H4 (cell line): ENCODE results near the gene TIMMDC1. TPM values are rescaled to one million over a fixed set of nuclear protein-coding genes. Genes with fewer than 3 reads are reported as not detected.

Experiments
- DNase-seq: peaks from one replicate; pipeline ENCODE4 v3.0.0-alpha.2; 2015; ENCODE audit warnings: low spot score
- total RNA-seq: library from RNA; depleted of rRNA; stranded (reverse); fragments of >200 nt; shearing (Covaris generic); gene quantifications from 2 replicates; pipeline ENCODE4 v1.2.3, GENCODE V29; 2014; rRNA removed

Gene TIMMDC1, protein sequence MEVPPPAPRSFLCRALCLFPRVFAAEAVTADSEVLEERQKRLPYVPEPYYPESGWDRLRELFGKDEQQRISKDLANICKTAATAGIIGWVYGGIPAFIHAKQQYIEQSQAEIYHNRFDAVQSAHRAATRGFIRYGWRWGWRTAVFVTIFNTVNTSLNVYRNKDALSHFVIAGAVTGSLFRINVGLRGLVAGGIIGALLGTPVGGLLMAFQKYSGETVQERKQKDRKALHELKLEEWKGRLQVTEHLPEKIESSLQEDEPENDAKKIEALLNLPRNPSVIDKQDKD
- total RNA-seq, result 112 and 128 TPM in 2 replicates

DNA sequence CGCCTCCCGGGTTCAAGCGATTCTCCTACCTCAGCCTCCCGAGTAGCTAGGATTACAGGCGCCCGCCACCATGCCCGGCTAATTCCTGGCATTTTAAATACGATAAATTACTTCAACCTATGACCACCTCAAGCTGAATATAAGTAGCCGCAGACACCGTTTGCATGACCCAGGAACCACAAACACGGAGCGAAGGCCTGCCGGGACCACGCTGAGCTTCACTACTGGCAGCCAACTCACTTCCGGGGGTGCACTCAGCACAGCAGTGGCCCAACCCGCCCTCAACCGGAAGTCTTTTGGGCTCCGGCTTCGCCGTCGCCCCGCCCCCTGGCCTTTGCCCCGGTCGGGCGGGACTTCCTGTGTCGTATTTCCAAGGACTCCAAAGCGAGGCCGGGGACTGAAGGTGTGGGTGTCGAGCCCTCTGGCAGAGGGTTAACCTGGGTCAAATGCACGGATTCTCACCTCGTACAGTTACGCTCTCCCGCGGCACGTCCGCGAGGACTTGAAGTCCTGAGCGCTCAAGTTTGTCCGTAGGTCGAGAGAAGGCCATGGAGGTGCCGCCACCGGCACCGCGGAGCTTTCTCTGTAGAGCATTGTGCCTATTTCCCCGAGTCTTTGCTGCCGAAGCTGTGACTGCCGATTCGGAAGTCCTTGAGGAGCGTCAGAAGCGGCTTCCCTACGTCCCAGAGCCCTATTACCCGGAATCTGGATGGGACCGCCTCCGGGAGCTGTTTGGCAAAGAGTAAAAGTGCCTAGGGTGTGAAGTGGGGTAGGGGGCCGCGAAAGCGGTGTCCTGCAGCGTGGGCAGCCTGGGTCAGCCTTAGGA is at the start of gene TIMMDC1:
Gene TIMMDC1 (plus strand): TSS at position 362 of the 826 bp plus-strand sequence. CDS start 187 bp downstream, at position 549.
- DNase-seq, result peak; percentile 98

DNA sequence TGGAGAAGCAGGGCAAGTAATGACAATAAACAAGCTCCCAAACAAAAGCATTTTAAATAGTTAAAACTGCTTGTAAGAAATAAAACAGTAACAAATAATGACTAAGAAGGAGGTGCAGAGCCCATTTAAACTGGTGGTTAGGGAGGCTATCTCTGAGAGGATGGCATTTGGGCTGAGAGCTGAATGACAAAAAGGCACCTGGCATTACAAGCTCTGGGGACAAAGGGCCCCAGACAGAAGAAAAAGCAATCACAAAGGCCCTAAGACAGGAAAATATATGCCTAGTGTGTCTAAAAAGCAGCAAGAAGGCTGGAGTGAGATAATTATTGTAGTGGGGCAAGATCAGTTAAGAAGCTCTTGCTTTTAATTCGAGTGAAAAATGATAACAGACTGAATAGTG is 44.5 kb upstream of the TIMMDC1 start:
- DNase-seq, result no peak

DNA sequence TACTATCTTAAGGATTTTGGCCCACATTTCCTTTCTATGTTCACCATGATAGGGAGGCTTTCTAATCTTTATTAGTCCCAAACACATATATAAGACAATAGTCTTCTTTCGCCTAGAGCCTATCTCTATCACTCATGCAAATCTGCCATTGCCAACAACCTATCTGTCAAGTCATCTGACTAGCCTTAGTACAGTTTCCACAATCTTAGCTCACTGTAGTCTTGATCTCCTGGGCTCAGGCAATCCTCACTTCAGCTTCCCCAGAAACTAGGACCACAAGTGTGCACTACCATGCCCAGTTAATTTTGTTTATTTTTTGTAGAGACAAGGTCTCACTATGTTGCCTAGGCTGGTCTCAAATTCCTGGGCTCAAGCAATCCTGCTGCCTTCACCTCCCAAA is 41.9 kb upstream of the TIMMDC1 start:
- no peak for DNase-seq

DNA sequence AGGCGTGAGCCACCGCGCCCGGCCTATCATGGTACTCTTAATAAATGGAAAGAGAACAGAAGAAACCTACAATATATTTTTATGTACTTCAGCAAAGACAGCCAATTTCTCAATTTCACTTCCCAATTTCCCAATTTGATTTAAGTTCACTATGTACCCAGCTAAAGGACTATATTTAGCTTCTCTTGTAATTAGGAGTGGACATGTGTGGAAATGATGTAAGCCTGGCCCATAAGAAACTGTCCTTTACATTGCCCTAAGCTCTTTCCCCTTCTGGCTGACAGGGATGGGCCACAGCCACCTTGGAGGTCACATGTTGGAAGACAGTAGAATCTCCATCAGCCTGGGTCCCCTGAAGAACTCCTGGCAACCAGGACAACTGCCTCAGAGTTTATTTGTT is 41.1 kb upstream of the TIMMDC1 start:
- no peak for DNase-seq

DNA sequence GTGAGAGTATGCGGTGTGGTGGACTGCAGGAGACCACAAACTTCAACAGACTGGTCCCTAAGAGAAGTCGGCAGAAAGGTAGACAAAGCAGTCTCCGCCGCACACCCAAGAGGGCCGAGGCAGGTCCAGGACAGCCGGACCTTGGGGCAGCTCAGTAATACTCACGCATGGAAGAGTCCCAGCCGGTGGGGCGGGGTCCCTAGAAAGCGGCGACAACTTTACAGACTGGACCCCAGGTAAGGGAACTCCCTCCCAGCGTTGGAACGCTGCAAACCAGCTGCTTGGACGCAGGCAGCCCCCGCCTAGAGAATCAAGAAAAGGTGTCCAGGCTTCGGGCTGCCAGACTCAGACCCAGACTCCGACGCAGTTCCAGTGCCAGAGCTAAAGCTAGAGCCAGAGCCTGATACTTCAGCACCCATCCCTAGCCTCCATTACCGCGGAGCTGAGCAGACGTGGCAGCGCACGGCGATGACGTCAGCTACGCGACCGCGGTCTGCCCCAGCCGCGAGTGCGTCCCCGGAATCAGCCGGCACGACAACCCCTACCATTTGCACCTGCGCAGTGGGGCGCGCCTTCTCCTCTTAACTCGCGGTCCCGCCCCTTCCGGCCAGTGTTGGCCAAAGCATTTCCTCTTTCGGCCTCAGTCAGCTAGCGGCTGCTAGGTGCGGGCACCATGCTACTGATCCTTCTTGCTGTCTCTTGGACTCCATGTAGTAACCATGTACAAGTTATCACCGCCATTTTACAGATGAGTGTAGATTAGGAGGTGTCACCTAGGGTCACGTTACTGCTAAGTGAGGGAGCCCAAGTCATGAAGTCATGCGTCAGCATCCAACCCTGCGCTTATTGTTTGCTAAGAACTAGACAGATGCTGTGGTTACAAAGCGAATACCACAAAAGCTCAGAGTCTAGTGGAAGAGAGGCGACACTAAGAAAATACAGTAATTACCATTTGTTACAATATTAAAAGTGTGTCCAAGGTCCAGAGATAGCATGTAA is 34.9 kb upstream of the TIMMDC1 start, which contains the start of gene TMEM39A:
Gene TMEM39A (minus strand): TSS at position 445 of the 999 bp plus-strand sequence. CDS start 1,541 bp downstream, outside the sequence.
- DNase-seq, result peak; percentile 99

DNA sequence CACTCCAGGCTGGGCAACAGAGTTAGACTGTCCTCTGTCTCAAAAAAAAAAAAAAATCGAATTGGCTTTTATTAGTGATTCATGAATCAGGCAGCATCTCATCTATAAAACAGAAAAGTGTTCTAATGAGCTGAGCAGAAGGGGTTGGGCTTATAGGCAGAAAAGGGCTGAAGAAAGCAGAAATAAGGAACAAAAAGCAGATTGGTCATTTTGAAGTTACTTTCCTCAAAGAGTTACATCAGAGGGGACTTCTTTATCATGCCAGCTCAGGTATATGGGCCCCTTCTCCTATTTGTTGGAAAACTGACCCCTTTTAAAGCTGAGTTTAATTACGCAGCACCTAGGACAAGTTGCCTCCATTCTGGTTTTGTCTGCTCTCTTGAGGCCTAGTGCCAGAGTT is 30.3 kb upstream of the TIMMDC1 start:
- DNase-seq, result no peak

DNA sequence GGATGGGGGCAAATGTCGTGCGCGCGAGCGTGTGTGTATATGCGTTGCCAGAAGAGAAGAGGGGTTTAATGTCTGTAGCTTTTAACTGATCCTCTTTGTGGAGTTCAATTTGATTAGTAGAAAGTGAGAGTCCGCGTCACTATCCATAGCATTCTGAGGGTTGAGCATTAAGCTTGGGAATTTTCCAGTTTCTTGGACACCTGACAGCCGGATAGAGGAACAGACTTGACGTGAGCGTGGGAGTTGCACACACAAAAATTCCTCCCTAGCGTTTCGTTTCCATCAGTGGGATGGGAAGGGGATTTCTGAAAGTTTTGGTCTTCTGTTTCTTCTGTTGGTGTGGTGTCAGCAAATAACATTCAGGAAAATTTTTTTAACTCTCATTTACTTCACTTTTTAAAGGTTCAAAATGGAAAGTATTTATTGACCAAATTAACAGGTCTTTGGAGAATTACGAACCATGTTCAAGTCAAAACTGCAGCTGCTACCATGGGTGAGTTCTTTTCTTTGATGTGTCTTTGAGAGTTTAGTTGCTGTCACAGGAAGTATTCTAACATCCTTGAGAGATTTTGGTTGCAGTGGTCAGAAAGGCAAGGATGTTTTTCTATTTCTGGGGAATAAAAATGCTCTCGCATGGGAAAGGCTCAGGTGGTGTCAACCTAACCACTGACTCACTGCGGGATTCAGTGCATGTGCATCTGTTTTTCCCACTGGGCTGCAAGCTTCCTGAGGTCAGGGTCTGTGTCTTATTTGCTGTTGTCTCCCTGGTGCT is 28.7 kb upstream of the TIMMDC1 start:
- no peak for DNase-seq

DNA sequence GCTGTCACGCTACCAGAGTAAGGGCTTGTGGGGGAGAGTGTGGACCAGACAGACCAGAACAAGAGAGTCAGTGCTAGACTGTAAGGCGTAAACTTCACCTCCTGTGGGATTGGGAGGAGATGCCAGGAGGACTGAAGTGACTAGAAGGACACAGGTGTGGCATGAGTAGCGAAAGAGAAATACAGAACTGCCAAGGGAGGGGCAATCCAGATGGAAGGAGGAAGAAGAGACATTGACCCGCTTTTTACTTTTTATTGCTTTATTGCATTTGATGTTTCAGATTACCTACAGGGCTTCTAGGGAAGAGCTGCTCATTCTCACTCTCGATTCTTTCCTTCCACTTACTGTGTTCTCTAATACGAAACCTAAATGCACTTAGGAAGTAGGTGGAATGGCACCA is 27.5 kb upstream of the TIMMDC1 start:
- no peak for DNase-seq

DNA sequence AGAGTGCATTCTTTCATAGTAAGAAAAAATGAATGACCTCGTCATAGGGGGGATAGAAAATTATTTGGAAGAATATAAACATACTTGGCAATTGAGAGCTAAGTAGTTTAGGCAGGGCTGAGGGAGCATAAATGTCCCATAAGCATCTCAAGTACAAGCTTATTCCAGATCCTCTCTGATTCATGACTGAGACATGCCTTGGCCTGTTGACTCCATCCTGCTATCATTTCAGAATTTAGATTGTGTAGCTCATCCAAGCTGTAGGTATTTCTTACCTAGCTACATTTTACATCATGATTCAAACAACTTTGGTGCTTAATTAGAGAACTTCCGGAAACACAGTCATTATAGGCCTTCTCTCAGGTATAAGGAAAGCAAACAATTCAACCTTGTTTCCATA is 17.3 kb upstream of the TIMMDC1 start:
- DNase-seq, result no peak

DNA sequence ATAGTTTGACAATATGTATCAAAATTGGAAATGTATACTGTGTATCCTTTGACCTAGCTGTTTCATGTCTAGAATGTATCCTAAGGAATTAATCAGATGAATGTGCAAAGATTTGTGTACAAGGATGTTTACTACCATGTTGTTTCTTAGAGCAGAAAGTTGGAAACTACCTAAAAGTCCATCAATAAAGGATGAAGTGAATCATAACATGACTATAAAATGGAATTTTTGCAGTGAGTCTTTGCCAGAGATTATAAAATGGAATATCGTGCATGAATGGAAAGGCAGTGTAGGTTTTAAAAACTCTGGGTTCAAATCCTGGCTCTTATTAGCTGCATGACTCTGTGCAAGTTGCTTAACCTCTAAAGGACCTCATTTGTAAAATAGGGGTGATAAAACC is 15.2 kb upstream of the TIMMDC1 start:
- DNase-seq, result no peak

DNA sequence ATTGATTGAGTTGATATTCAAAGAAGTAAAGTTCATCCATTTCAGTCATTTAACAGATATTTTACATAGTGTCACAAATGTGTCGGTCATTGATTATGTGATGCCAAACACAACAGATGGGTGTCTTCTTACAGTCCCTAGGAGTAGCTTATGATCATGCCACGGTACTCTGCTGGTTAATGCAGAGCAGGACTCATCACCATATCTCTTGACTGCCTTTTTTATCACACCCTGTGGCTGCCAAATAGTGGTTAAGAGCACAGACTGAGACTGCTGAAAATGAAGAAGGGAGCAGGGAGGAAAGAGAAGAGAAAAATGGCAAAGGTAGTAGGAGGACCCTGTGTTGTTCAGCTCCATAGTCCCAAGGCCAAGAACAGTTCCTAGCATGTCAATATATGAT is 12.8 kb upstream of the TIMMDC1 start:
- no peak for DNase-seq

DNA sequence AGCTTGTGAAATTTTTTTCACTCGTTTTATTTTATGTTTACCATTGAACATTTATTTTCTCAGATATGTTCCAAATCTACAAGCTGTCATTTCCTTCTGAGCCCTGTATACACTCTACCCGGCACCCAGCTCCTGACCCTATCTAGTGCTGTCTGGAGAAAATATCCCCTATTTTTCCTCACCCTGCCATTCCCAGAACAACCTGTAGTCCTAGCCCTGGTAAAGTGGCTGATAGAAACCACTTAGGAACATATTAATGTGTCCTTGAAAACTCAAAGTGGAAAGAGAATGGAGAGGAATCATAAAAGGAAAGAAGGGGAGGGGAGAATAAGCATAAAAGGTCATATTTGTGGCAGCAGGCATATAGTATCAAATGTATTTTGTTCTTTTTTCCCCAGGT is 8.2 kb upstream of the TIMMDC1 start:
- DNase-seq, result no peak

DNA sequence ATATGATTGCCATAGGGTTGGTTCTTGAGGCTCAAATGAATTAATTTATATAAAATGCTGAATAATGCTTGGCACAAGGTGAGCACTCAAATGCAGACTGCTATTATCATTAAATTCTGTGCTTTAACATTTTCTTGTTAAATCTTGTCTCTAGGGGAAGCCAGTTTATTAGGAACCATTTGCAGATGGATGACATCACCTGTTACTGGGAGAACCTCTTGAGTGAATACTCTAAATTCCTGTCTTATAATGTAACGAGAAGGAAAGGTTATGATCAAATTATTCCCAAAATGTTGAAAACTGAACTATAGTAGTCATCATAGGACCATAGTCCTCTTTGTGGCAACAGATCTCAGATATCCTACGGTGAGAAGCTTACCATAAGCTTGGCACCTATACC is 6.2 kb upstream of the TIMMDC1 start:
- DNase-seq, result no peak

DNA sequence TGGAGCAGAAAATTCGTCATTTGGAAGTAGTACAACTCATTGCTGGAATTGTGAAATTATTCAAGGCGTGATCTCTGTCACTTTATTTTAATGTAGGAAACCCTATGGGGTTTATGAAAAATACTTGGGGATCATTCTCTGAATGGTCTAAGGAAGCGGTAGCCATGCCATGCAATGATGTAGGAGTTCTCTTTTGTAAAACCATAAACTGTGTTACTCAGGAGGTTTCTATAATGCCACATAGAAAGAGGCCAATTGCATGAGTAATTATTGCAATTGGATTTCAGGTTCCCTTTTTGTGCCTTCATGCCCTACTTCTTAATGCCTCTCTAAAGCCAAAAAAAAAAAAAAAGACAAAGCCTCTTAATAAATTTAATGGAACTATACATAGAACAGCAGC is 5.5 kb upstream of the TIMMDC1 start:
- no peak for DNase-seq

DNA sequence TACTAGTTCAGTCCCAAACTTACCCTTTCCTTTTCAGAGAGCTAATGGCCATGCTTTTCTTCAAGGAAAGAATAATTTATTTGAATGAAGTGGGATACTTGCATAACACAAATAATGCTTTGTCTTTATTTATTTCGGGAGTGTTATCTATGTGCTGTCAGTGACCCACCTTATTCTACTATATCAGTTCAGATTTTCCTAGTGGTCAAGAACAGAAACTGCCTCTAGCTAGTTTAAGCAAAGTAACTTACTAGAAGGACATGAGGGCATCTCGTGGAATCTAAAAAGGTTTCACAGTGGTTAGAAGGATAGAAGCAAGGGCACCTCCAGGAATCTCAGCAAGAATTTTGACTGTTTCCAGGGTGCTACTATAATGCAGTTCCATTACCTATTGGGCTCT is 3.8 kb upstream of the TIMMDC1 start:
- no peak for DNase-seq

DNA sequence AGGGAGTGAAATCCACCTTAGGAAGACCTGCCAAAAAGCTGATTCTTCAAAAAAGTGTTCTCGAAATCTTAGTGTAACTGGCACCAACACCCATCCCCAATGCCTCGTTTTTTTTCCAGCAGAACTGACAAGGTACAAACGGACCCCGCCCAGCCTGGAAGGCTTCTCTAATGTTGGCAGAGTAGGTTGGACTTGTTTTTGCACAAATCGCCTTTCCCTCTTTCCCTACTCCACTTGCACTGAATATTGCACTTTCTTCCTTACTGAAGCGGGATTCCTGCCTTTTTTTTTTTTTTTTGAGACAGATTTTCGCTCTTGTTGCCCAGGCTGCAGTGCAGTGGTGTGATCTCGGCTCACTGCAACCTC is 544 bp upstream of the TIMMDC1 start:
- peak; percentile 11 for DNase-seq

DNA sequence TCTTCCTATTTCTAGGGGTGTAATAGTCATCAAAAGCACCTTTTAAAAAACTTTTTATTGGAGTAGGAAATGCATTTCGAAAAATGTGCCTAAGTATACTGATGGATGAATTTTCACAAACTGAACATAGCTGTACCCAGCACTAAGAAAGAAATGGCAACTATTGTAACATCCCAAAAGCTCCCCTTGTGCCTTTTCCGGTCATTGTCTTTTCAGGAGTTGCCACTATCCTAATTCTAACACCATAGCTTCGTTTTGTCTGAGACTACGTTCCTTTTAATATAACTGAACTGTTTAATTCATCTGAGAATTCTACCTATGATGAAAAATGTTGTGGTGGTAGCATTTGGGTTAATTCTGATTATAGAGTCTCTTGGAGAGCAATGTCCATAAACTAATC is 1.9 kb downstream of the TIMMDC1 start:
- DNase-seq, result no peak

DNA sequence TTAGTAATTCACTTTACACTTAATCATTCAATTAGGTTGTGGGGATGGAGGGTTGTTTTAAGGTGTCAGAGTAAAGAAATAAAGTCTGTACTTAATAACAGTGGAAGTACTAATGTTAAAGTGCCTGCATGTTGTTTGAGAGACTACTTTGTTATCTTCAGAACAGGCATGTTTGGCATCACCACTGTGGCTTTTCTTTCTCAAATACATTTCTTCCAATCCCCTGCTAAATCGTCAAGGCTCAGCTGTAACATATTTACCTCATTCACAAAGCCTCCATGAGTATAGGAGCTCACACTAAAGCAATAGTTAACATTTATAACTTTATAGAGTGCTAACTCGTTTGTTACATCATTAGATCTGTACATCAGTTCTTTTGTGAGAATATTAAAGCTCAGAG is 2.6 kb downstream of the TIMMDC1 start:
- no peak for DNase-seq

DNA sequence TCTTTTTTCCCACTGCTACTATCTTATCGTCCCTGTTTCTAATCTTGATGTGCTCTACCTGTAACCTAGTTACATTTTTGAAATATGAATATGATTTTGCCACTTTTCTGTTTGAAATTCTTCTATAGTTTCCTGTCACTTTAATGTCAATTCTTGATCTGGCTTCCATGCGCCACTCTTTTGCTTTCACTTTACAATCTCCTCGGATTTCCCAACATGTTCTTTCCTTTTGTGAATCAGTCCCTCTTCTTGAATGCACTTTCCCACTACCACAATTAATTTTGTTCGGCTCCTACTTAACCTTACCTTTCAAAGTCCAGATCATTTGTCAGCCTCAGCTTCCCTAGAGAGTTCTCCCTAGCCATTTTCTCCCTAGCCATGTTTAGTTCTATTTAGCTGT is 8.3 kb downstream of the TIMMDC1 start:
- DNase-seq, result no peak

DNA sequence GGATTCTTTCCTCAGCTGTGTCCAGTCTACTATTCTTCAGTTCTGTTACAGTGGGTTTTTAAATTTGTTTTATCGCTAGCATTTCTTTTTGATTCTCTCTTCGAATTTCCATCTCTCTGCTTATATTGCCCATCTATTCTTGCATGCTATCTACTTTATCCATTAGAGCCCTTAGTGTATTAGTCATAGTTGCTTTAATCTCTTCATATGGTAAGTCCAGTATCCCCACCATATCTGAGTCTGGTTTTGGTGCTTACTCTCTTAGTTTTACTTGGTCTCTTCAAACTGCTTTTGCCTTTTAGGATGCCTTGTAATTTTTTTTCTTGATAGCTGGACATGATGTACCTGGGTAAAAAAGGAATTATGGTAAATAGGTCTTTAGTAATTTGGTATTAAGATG is 9.1 kb downstream of the TIMMDC1 start:
- no peak for DNase-seq

DNA sequence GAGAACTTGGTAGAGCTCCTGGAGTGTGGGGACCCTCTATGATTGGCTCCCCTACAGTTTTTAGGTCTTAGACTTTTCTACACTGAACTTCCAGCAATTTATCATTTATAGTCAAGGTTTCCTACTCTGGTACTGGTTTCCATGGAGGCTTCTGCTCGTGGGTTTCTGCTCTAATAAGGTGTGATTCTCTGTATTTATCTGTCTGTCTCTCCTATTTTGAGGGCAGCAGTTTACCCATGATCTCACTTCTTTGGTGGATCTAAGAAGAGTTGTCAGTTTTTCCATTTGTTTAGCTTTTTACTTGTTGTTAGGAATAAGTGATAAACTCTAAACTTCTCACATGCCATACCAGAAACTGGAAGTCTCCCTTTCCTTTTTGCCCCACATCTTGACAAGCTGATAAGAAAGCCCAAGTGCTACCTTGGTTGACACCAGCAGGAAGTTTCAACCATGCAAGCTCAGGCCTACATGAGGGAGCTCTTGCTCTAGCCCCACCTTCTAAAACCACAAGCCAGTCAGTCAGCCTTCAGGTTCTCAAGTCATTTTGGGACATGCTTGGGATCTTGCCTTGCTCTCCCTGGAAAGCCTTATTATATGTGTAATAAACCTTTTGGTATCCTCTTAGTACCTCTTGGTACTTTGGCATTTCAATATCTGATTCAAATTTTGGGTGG is 10.0 kb downstream of the TIMMDC1 start:
- DNase-seq, result no peak
